Suprapubic skin (tissue), 4 donors: Measurements from ENCODE around the gene MYOZ3.

Experiments
- CTCF ChIP-seq, 2 donors: fragments of 200-600 bp in 1 of 2; fragments of 450-650 bp in 1 of 2; sonication (generic) in 1 of 2; IDR thresholded peaks; one replicate each; pipeline ENCODE4 v1.5.1; 2016 to 2019; ENCODE audit warnings: antibody characterized with exemption in 2 of 2, mild to moderate bottlenecking in 1 of 2, moderate library complexity in 1 of 2
- EP300 ChIP-seq: sonication (generic); formaldehyde crosslinking; IDR thresholded peaks from one replicate; pipeline ENCODE4 v1.6.1; 2017; ENCODE audit warnings: antibody characterized with exemption
- POLR2A ChIP-seq, 2 donors: fragments of 450-650 bp; IDR thresholded peaks; one replicate each; pipeline ENCODE4 v1.6.1; 2017; ENCODE audit warnings: antibody characterized with exemption in 2 of 2, mild to moderate bottlenecking in 2 of 2, moderate library complexity in 2 of 2
- POLR2AphosphoS5 ChIP-seq, 3 donors: sonication (generic); formaldehyde crosslinking; IDR thresholded peaks; one replicate each; pipeline ENCODE4 v1.6.1; 2017; ENCODE audit warnings: antibody characterized with exemption in 3 of 3

GRCh38 chr5:150653762-150654556 lies 7.1 kb upstream of the MYOZ3 start:
- TF ChIP-seq CTCF (IDR thresholded peaks at IDR 0.05) (no peak), POLR2A (IDR thresholded peaks at IDR 0.05) (no peak), EP300 (no peak), POLR2AphosphoS5 (IDR thresholded peaks at IDR 0.05) (no peak)
